Right cardiac atrium (tissue), 5 donors: ENCODE results near the gene TMEM42. TPM values are rescaled to one million over a fixed set of nuclear protein-coding genes. Genes with fewer than 3 reads are reported as not detected.
"Not testable (repeated sequence)": the region's sequence is repeated elsewhere in the genome, so short reads cannot be mapped to it uniquely, and the experiment has no call there.

Experiments
- ATAC-seq, 2 donors: fragments of 200-7000 bp; cut with Tn5 transposase; one replicate each; pipeline versions ENCODE4 v1.8.0 to v1.9.1; 2020; ENCODE audit warnings: moderate library complexity in 2 of 2, mild to moderate bottlenecking in 1 of 2
- DNase-seq, 3 donors: peaks; one replicate each; pipeline ENCODE4 v3.0.0-alpha.2; 2020
- H3K27ac ChIP-seq: one replicate; pipeline ENCODE4 v1.5.1; 2013; ENCODE audit warnings: mild to moderate bottlenecking, low read length, control low read depth, moderate library complexity
- H3K27me3 ChIP-seq: one replicate; pipeline ENCODE4 v1.6.1; 2013; ENCODE audit not compliant: control insufficient read depth, insufficient read depth
- H3K4me1 ChIP-seq: one replicate; pipeline ENCODE4 v1.6.1; 2013; ENCODE audit warnings: low read length; ENCODE audit not compliant: control insufficient read depth, insufficient read depth
- H3K4me3 ChIP-seq: one replicate; pipeline ENCODE4 v1.5.1; 2013; ENCODE audit warnings: low read length, control low read depth
- H3K9me3 ChIP-seq: one replicate; pipeline ENCODE4 v1.6.1; 2013; ENCODE audit warnings: low read length; ENCODE audit not compliant: control insufficient read depth
- WGBS: extraction: QIAGEN DNeasy Blood & Tissue Kit; methylation state at CpG from one replicate; pipeline ENCODE4 v1.1.7; 2013; 5-methylcytosine and 5-hydroxymethylcytosine counted together
- intact Hi-C, 4 donors: fragments of 100-400 bp; cut with DNase I; formaldehyde crosslinking; loops; one replicate each; pipeline versions ENCODE4 v1.11.0 to v1.14.0; 2022 to 2023
- long read RNA-seq, 4 donors: library from polyadenylated mRNA; unstranded; transcript quantifications; one replicate each; pipeline ENCODE4 v2.0.0, GENCODE V29; 2020 to 2021
- polyA plus RNA-seq: library from polyadenylated mRNA; stranded (reverse); fragments of 200-250 nt; gene quantifications from one replicate; pipeline ENCODE4 v1.2.3, GENCODE V29; 2013
- total RNA-seq, 4 donors: library from RNA; stranded (reverse); fragmentation: NEBNext Ultra II Directional; extraction: Animal tissue kit (Norgen Biotek cat#: 25700); gene quantifications; one replicate each; pipeline ENCODE4 v1.2.1, GENCODE V29; 2021
- donor health status: healthy with polysubstance abuse.
- donor health status: DM: no; HTN: yes; CAD: no.
- donor health status: DM: no; HTN: no; CAD: no.
- donor health status: DM: no; HTN: yes; CAD: no; lungs with severe emphysema.
- donor health status: DM: yes; HTN: yes; CAD: no.

TMEM42 gene
- 10 to 100 TPM in 3 of 4 donors, 1 to 10 TPM in 1; 8.4 to 12.7 (median 10.9) TPM for total RNA-seq
- 13.6 TPM for polyA plus RNA-seq
- long read RNA-seq, donor 1, partial matches to known transcripts = 1 of 9 reads
- long read RNA-seq, donor 1, other reads (novel, unspliced or antisense) = 5 of 9 reads
- long read RNA-seq, donor 2, partial matches to known transcripts = 0 of 9 reads
- long read RNA-seq, donor 2, other reads (novel, unspliced or antisense) = 5 of 9 reads
- long read RNA-seq, donor 3, transcript TMEM42-201 (3 exons, 1,026 nt) = major isoform, 5 of 5 reads
- long read RNA-seq, donor 3, partial matches to known transcripts = 0 of 5 reads
- long read RNA-seq, donor 3, other reads (novel, unspliced or antisense) = 0 of 5 reads
- long read RNA-seq, donor 4, partial matches to known transcripts = 0 of 6 reads
- long read RNA-seq, donor 4, other reads (novel, unspliced or antisense) = 3 of 6 reads

- DNase-seq = peak; percentile 93 to 97 (median 97)
- H3K27me3 ChIP-seq = no peaks in the 10 kb centered on the region
- H3K4me1 ChIP-seq = no peaks in the 10 kb centered on the region
- peak within 1 kb of the TSS; percentile 62 for H3K4me3 ChIP-seq
- peak; percentile 98 to 99 for ATAC-seq
- 2% methylated on average over 90 of the region's 91 CpGs for WGBS
- no peaks in the 10 kb centered on the region for H3K9me3 ChIP-seq
- intact Hi-C loops = loop anchor here in 1 of 4 donors (10.0 kb wide), 1 partner anchor 97 kb away; the partner anchor contains the start of genes KIAA1143 and KIF15
- H3K27ac ChIP-seq = peak within 1 kb of the TSS; percentile 75
Observed at GRCh38 chr3:44861412-44862225, at the start of gene TMEM42. Gene TMEM42 (plus strand): TSS chr3:44861912. CDS start chr3:44861925, 13 bp downstream.

- Histone ChIP-seq H3K4me3 (no peak overlapping the region), H3K4me1 (no peaks in the 10 kb centered on the region), H3K27ac (no peak overlapping the region), H3K27me3 (no peaks in the 10 kb centered on the region), H3K9me3 (no peaks in the 10 kb centered on the region)
- DNase-seq (no peak), ATAC-seq (no peak)
- 95% methylated on average over 6 of the region's 6 CpGs for WGBS
- intact Hi-C loops = no loop called here
Observed at GRCh38 chr3:44814751-44815150, 47.0 kb upstream of the TMEM42 start.

GRCh38 chr3:44816334-44816733 is 45.4 kb upstream of the TMEM42 start:
- H3K4me1 ChIP-seq, H3K27me3 ChIP-seq, intact Hi-C loops, ATAC-seq, H3K27ac ChIP-seq, H3K9me3 ChIP-seq, H3K4me3 ChIP-seq, DNase-seq: not testable (repeated sequence)
- WGBS = 96% methylated on average over 2 of the region's 2 CpGs

GRCh38 chr3:44821206-44821605 is 40.5 kb upstream of the TMEM42 start:
- H3K9me3 ChIP-seq, H3K4me1 ChIP-seq, DNase-seq, H3K27ac ChIP-seq, ATAC-seq, H3K4me3 ChIP-seq, intact Hi-C loops, H3K27me3 ChIP-seq: not testable (repeated sequence)
- WGBS = 96% methylated on average over 34 of the region's 34 CpGs

- no peaks in the 10 kb centered on the region for H3K27me3 ChIP-seq
- ATAC-seq (no peak), DNase-seq (no peak)
- no peaks in the 10 kb centered on the region for H3K9me3 ChIP-seq
- intact Hi-C loops = no loop called here
- no peaks in the 10 kb centered on the region for H3K4me1 ChIP-seq
- no peak overlapping the region for H3K4me3 ChIP-seq
- WGBS = 88% methylated on average over 2 of the region's 2 CpGs
- H3K27ac ChIP-seq = no peak overlapping the region
Observed at GRCh38 chr3:44825264-44825925, 36.3 kb upstream of the TMEM42 start.

GRCh38 chr3:44827196-44827595 is 34.5 kb upstream of the TMEM42 start:
- H3K4me3 ChIP-seq = no peak overlapping the region
- ATAC-seq (no peak), DNase-seq (no peak)
- WGBS = 88% methylated on average over 3 of the region's 3 CpGs
- no peaks in the 10 kb centered on the region for H3K4me1 ChIP-seq
- no peaks in the 10 kb centered on the region for H3K9me3 ChIP-seq
- intact Hi-C loops = no loop called here
- no peak overlapping the region for H3K27ac ChIP-seq
- H3K27me3 ChIP-seq = no peaks in the 10 kb centered on the region

GRCh38 chr3:44831232-44831631 is 30.5 kb upstream of the TMEM42 start:
- Histone ChIP-seq H3K4me3 (no peak overlapping the region), H3K4me1 (peaks cover 1% of the 10 kb centered on the region), H3K9me3 (no peaks in the 10 kb centered on the region), H3K27me3 (no peaks in the 10 kb centered on the region), H3K27ac (no peak overlapping the region)
- DNase-seq (no peak), ATAC-seq (no peak)
- intact Hi-C loops = no loop called here
- WGBS = 80% methylated on average over 5 of the region's 5 CpGs

GRCh38 chr3:44832032-44832431 is 29.7 kb upstream of the TMEM42 start:
- intact Hi-C loops = no loop called here
- H3K4me3 ChIP-seq = no peak overlapping the region
- DNase-seq (no peak), ATAC-seq (no peak)
- 81% methylated on average over 1 of the region's 1 CpG for WGBS
- peaks cover 1% of the 10 kb centered on the region for H3K4me1 ChIP-seq
- H3K27me3 ChIP-seq = no peaks in the 10 kb centered on the region
- H3K27ac ChIP-seq = no peak overlapping the region
- H3K9me3 ChIP-seq = peaks cover 1% of the 10 kb centered on the region

- Histone ChIP-seq H3K9me3 (peaks cover 1% of the 10 kb centered on the region), H3K27me3 (no peaks in the 10 kb centered on the region), H3K4me3 (no peak overlapping the region), H3K4me1 (peaks cover 1% of the 10 kb centered on the region), H3K27ac (no peak overlapping the region)
- WGBS = 81% methylated on average over 2 of the region's 2 CpGs
- ATAC-seq (no peak), DNase-seq (no peak)
- intact Hi-C loops = no loop called here
Observed at GRCh38 chr3:44832965-44833364, 28.7 kb upstream of the TMEM42 start.

GRCh38 chr3:44833394-44833793 is 28.3 kb upstream of the TMEM42 start:
- DNase-seq = peak in 1 of 3 donors; percentile 32
- Histone ChIP-seq H3K4me3 (no peak overlapping the region), H3K9me3 (peaks cover 1% of the 10 kb centered on the region), H3K27me3 (no peaks in the 10 kb centered on the region), H3K27ac (no peak overlapping the region), H3K4me1 (peaks cover 1% of the 10 kb centered on the region)
- no peak for ATAC-seq
- intact Hi-C loops = no loop called here
- 52% methylated on average over 7 of the region's 7 CpGs for WGBS

GRCh38 chr3:44835684-44836083 is 26.0 kb upstream of the TMEM42 start:
- DNase-seq = no peak
- Histone ChIP-seq H3K4me1 (peaks cover 1% of the 10 kb centered on the region), H3K9me3 (peaks cover 1% of the 10 kb centered on the region), H3K4me3 (no peak overlapping the region), H3K27me3 (no peaks in the 10 kb centered on the region), H3K27ac (no peak overlapping the region)
- no peak for ATAC-seq
- WGBS = 97% methylated on average over 3 of the region's 3 CpGs
- intact Hi-C loops = no loop called here
